Measurements from ENCODE around the gene CPPED1.

GRCh38 chr16:12629271-12629670, 174.4 kb downstream of the CPPED1 start:
- TF ChIP-seq CTCF (IDR thresholded peaks at IDR 0.05), result no peak
- TF ChIP-seq POLR2A (IDR thresholded peaks at IDR 0.05), result no peak
